Caco-2 (cell line): Measurements from ENCODE around the gene ZNF576. TPM values are rescaled to one million over a fixed set of nuclear protein-coding genes. Genes with fewer than 3 reads are reported as not detected.
"Not testable (repeated sequence)": the region's sequence is repeated elsewhere in the genome, so short reads cannot be mapped to it uniquely, and the experiment has no call there.

ENCODE experiments used
- Bru-seq: library from RNA; stranded (reverse); fragments of 400-500 nt; gene quantifications from one replicate; lab custom pipeline; 2021; lab: Mats Ljungman, UMichigan
- BruChase-seq, 2 experiments: library from RNA; stranded (reverse); fragments of 400-500 nt; gene quantifications; one replicate each; lab custom pipeline; 2021; lab: Mats Ljungman, UMichigan
- BruUV-seq: library from RNA; stranded (reverse); fragments of 400-500 nt; replicated peaks from 2 replicates; lab custom pipeline; 2021; lab: Mats Ljungman, UMichigan
- CTCF ChIA-PET: fragments of 300-600 bp; sonication (Branson Sonifier 250); formaldehyde crosslinking; loops from one replicate; lab custom pipeline; 2022; ENCODE audit warnings: antibody characterized with exemption; lab: Charles Lee
- POLR2A ChIA-PET: fragments of 300-600 bp; sonication (Branson Sonifier 250); formaldehyde crosslinking; loops from one replicate; lab custom pipeline; 2022; ENCODE audit warnings: antibody characterized with exemption; lab: Charles Lee
- DNase-seq, 2 experiments: peaks; one replicate each; pipeline versions ENCODE4 v3.0.0 to v3.0.0-alpha.2; 2020 to 2022
- H3K27me3 ChIP-seq: replicated peaks from 2 replicates; pipeline ENCODE4 v1.6.0; 2011; ENCODE audit warnings: low read length; ENCODE audit not compliant: control insufficient read depth, insufficient read depth
- H3K36me3 ChIP-seq: 2 replicates; pipeline ENCODE4 v1.5.1; 2011; ENCODE audit warnings: low read length; ENCODE audit not compliant: control insufficient read depth, insufficient read depth
- H3K4me1 ChIP-seq: fragments of 250-450 bp; sonication (Bioruptor Pico); 2 replicates; pipeline ENCODE4 v1.5.1; 2020; ENCODE audit warnings: mild to moderate bottlenecking
- H3K4me3 ChIP-seq: 2 replicates; pipeline ENCODE4 v1.5.1; 2011; ENCODE audit warnings: low read depth, mild to moderate bottlenecking, control low read depth, low read length
- H3K9me3 ChIP-seq: fragments of 250-450 bp; sonication (Bioruptor Pico); 2 replicates; pipeline ENCODE4 v1.5.1; 2020; ENCODE audit warnings: mild to moderate bottlenecking, moderate library complexity
- H3K27ac Mint-ChIP-seq: one replicate; pipeline ENCODE4 v1.8.0; 2022; ENCODE audit warnings: mixed read lengths; ENCODE audit not compliant: unreplicated experiment
- H3K27me3 Mint-ChIP-seq: one replicate; pipeline ENCODE4 v1.8.0; 2022; ENCODE audit warnings: mixed read lengths; ENCODE audit not compliant: insufficient read depth, unreplicated experiment
- H3K36me3 Mint-ChIP-seq: one replicate; pipeline ENCODE4 v1.8.0; 2022; ENCODE audit warnings: mild to moderate bottlenecking, mixed read lengths; ENCODE audit not compliant: insufficient read depth, unreplicated experiment
- H3K4me1 Mint-ChIP-seq: one replicate; pipeline ENCODE4 v1.8.0; 2022; ENCODE audit warnings: low read depth, mixed read lengths; ENCODE audit not compliant: unreplicated experiment
- H3K4me3 Mint-ChIP-seq: one replicate; pipeline ENCODE4 v1.8.0; 2022; ENCODE audit warnings: mild to moderate bottlenecking, moderate library complexity, mixed read lengths; ENCODE audit not compliant: unreplicated experiment
- H3K9me3 Mint-ChIP-seq: one replicate; pipeline ENCODE4 v1.8.0; 2022; ENCODE audit warnings: mixed read lengths; ENCODE audit not compliant: unreplicated experiment
- CTCF ChIP-seq, 2 experiments: fragments of 200-600 bp in 1 of 2; IDR thresholded peaks; 1 replicate in 1 of 2; 2 replicates in 1 of 2; pipeline versions ENCODE4 v1.5.1 to v1.8.0; 2011 to 2022; ENCODE audit warnings: antibody characterized with exemption in 1 of 2, control low read depth in 1 of 2, inconsistent platforms in 1 of 2, low read depth in 1 of 2, low read length in 1 of 2, mild to moderate bottlenecking in 1 of 2, moderate library complexity in 1 of 2; ENCODE audit not compliant: insufficient read depth in 1 of 2, severe bottlenecking in 1 of 2, unreplicated experiment in 1 of 2
- intact Hi-C: fragments of 100-400 bp; cut with micrococcal nuclease; formaldehyde crosslinking; loops from one replicate; pipeline ENCODE4 v1.10.0; 2022; ENCODE audit not compliant: unreplicated experiment
- long read RNA-seq: library from polyadenylated mRNA; stranded (forward); transcript quantifications from one replicate; pipeline ENCODE4 v2.0.0, GENCODE V29; 2022
- total RNA-seq: library from RNA; stranded (reverse); gene quantifications from 2 replicates; pipeline ENCODE4 v1.2.3, GENCODE V29; 2022

Gene ZNF576
- 13.2 and 16.9 TPM in 2 replicates for total RNA-seq
- Bru-seq, nascent RNA, result percentile 80 among the genes with signal in this experiment
- BruChase-seq, experiment 1, labeled RNA remaining after a 2-hour chase, result percentile 82 among the genes with signal in this experiment
- BruChase-seq, experiment 2, labeled RNA remaining after a 6-hour chase, result percentile 71 among the genes with signal in this experiment
- long read RNA-seq, transcript ZNF576-201 (3 exons, 2,566 nt), result major isoform, 16 of 22 reads
- long read RNA-seq, partial matches to known transcripts, result 0 of 22 reads
- long read RNA-seq, other reads (novel, unspliced or antisense), result 1 of 22 reads

GRCh38 chr19:43595999-43596841, at the start of gene ZNF576, which contains the start of gene IRGQ:
Gene ZNF576, plus strand, starts transcription at chr19:43596595. Its CDS starts 514 bp downstream, at chr19:43597109.
Gene IRGQ, minus strand, starts transcription at chr19:43596134. Its CDS starts 796 bp downstream, at chr19:43595338.
- TF ChIP-seq CTCF (IDR thresholded peaks at IDR 0.05; ENCODE audit: insufficient read depth in 1 of 2, low read depth in 1 of 2, low read length in 1 of 2, severe bottlenecking in 1 of 2, unreplicated experiment in 1 of 2), result peak in 1 of 2 experiments; percentile 9
- TSS peak; percentile 17 for BruUV-seq
- ChIA-PET CTCF (interaction anchor here (0.7 to 3.3 kb wide), 8 partner anchors 22 to 149 kb away, joined by 3 to 27 read pairs (median 4); partner anchors contain the start of gene ZNF575), POLR2A (interaction anchor here (0.5 to 1.5 kb wide), 9 partner anchors 12 to 674 kb away, joined by 3 to 10 read pairs (median 4); partner anchors contain the start of genes PINLYP and ZNF575)
- Histone ChIP-seq H3K4me3 (peak within 1 kb of the TSS; percentile 73), H3K9me3 (no peaks in the 10 kb centered on the region), H3K27me3 (no peaks in the 10 kb centered on the region), H3K36me3 (no peaks in the 10 kb centered on the region; the same call in 1 of the 2 replicates), H3K4me1 (peaks cover 6% of the 10 kb centered on the region; the same call in 1 of the 2 replicates)
- Mint-ChIP-seq H3K9me3 (no peaks in the 10 kb centered on the region), H3K27me3 (no peaks in the 10 kb centered on the region), H3K4me1 (peaks cover 7% of the 10 kb centered on the region), H3K4me3 (peak within 1 kb of the TSS; percentile 97), H3K27ac (peak within 1 kb of the TSS; percentile 95), H3K36me3 (peaks cover 37% of the 10 kb centered on the region)
- DNase-seq, result peak; percentile 100
- intact Hi-C loops, result loop anchor here (1.0 to 10.0 kb wide), 7 partner anchors 21 to 189 kb away; partner anchors contain the start of genes KCNN4, LYPD3, PINLYP and XRCC1

- H3K9me3 Mint-ChIP-seq, CTCF ChIA-PET, H3K4me3 Mint-ChIP-seq, intact Hi-C loops, H3K9me3 ChIP-seq, H3K27ac Mint-ChIP-seq, H3K4me1 Mint-ChIP-seq, DNase-seq, POLR2A ChIA-PET, H3K36me3 ChIP-seq, BruUV-seq, H3K4me3 ChIP-seq, H3K27me3 Mint-ChIP-seq, H3K4me1 ChIP-seq, H3K27me3 ChIP-seq: not testable (repeated sequence)
- peaks cover 31% of the 10 kb centered on the region for H3K36me3 Mint-ChIP-seq
Observed at GRCh38 chr19:43547926-43548325, 48.5 kb upstream of the ZNF576 start.

GRCh38 chr19:43548706-43549105, 47.7 kb upstream of the ZNF576 start:
- TF ChIP-seq CTCF (IDR thresholded peaks at IDR 0.05; ENCODE audit: insufficient read depth in 1 of 2, low read depth in 1 of 2, low read length in 1 of 2, severe bottlenecking in 1 of 2, unreplicated experiment in 1 of 2), result no peak
- POLR2A ChIA-PET, result no interaction called here

More at GRCh38 chr19:43548706-43549105, 47.7 kb upstream of the ZNF576 start:
- Mint-ChIP-seq H3K9me3 (no peaks in the 10 kb centered on the region), H3K27me3 (no peaks in the 10 kb centered on the region), H3K4me1 (no peaks in the 10 kb centered on the region), H3K4me3 (no peak overlapping the region), H3K36me3 (peaks cover 31% of the 10 kb centered on the region), H3K27ac (no peak overlapping the region)
- Histone ChIP-seq H3K27me3 (no peaks in the 10 kb centered on the region), H3K4me1 (no peaks in the 10 kb centered on the region), H3K36me3 (peaks cover 3% of the 10 kb centered on the region), H3K4me3 (no peak overlapping the region), H3K9me3 (no peaks in the 10 kb centered on the region)
- BruUV-seq, result no TSS peak
- DNase-seq, result no peak
- CTCF ChIA-PET, result no interaction called here
- intact Hi-C loops, result no loop called here
